GM23338 (cell line): Measurements from ENCODE around the gene SPEF1. TPM values are rescaled to one million over a fixed set of nuclear protein-coding genes. Genes with fewer than 3 reads are reported as not detected.

Experiments used
- ATAC-seq: fragments of 200-7000 bp; cut with Tn5 transposase; 3 replicates; pipeline ENCODE4 v1.9.1; 2020
- DNase-seq: peaks from one replicate; pipeline ENCODE4 v3.0.0-alpha.2; 2015; ENCODE audit warnings: low spot score
- H2AFZ ChIP-seq: fragments of 200-600 bp; sonication (generic); 2 replicates; pipeline ENCODE4 v1.8.0; 2016; ENCODE audit warnings: antibody characterized with exemption, mild to moderate bottlenecking, moderate library complexity
- H3F3A ChIP-seq: fragments of 200-600 bp; sonication (generic); replicated peaks from 2 replicates; pipeline ENCODE4 v1.8.0; 2017; ENCODE audit warnings: antibody characterized with exemption, mixed run types, low read depth
- H3K27ac ChIP-seq: fragments of 200-600 bp; sonication (generic); 2 replicates; pipeline ENCODE4 v1.6.1; 2016; ENCODE audit warnings: low read depth
- H3K27me3 ChIP-seq: fragments of 200-600 bp; sonication (generic); 2 replicates; pipeline ENCODE4 v1.8.0; 2016; ENCODE audit warnings: mild to moderate bottlenecking, mixed run types, moderate library complexity; ENCODE audit not compliant: insufficient read depth
- H3K36me3 ChIP-seq: fragments of 200-600 bp; sonication (generic); 2 replicates; pipeline ENCODE4 v1.8.0; 2016; ENCODE audit warnings: mild to moderate bottlenecking; ENCODE audit not compliant: insufficient read depth
- H3K4me1 ChIP-seq: fragments of 200-600 bp; sonication (generic); 2 replicates; pipeline ENCODE4 v1.8.0; 2016; ENCODE audit warnings: mild to moderate bottlenecking, moderate library complexity; ENCODE audit not compliant: insufficient read depth
- H3K4me2 ChIP-seq: fragments of 200-600 bp; sonication (generic); 2 replicates; pipeline ENCODE4 v1.7.1; 2017; ENCODE audit warnings: mixed run types
- H3K4me3 ChIP-seq: fragments of 200-600 bp; sonication (generic); 2 replicates; pipeline ENCODE4 v1.6.1; 2016; ENCODE audit warnings: mixed run types
- H3K79me2 ChIP-seq: fragments of 200-600 bp; sonication (generic); replicated peaks from 2 replicates; pipeline ENCODE4 v1.8.0; 2017; ENCODE audit warnings: mild to moderate bottlenecking; ENCODE audit not compliant: insufficient read depth
- H3K9me2 ChIP-seq: fragments of 200-600 bp; sonication (generic); 2 replicates; pipeline ENCODE4 v1.8.0; 2017; ENCODE audit not compliant: insufficient read depth
- H4K20me1 ChIP-seq: fragments of 200-600 bp; sonication (generic); replicated peaks from 2 replicates; pipeline ENCODE4 v1.8.0; 2017; ENCODE audit warnings: mild to moderate bottlenecking; ENCODE audit not compliant: insufficient read depth
- H3K27ac Mint-ChIP-seq: 2 replicates; pipeline ENCODE4 v1.8.0; 2020; ENCODE audit warnings: inconsistent platforms, mild to moderate bottlenecking, moderate library complexity, mixed read lengths
- H3K27me3 Mint-ChIP-seq: 3 replicates; pipeline ENCODE4 v1.8.0; 2022; ENCODE audit warnings: low read depth, mild to moderate bottlenecking, moderate library complexity, mixed read lengths, inconsistent platforms; ENCODE audit not compliant: insufficient read depth, poor library complexity
- H3K36me3 Mint-ChIP-seq: 3 replicates; pipeline ENCODE4 v1.8.0; 2021; ENCODE audit warnings: low read depth, mild to moderate bottlenecking, inconsistent platforms, moderate library complexity, mixed read lengths
- H3K4me1 Mint-ChIP-seq: 3 replicates; pipeline ENCODE4 v1.8.0; 2020; ENCODE audit warnings: mild to moderate bottlenecking, inconsistent platforms, mixed read lengths
- H3K4me3 Mint-ChIP-seq: 3 replicates; pipeline ENCODE4 v1.8.0; 2021; ENCODE audit warnings: moderate library complexity, mild to moderate bottlenecking, inconsistent platforms, mixed read lengths
- H3K9me3 Mint-ChIP-seq: 3 replicates; pipeline ENCODE4 v1.8.0; 2020; ENCODE audit warnings: moderate library complexity, mild to moderate bottlenecking, inconsistent platforms, mixed read lengths
- CREB1 ChIP-seq: fragments of 250-450 bp; sonication (Bioruptor Pico); IDR thresholded peaks from 2 replicates; pipeline ENCODE4 v1.5.0; 2020; ENCODE audit warnings: low read depth, mild to moderate bottlenecking, moderate library complexity
- CTCF ChIP-seq, 2 experiments: fragments of 200-600 bp in 1 of 2; sonication (generic) in 1 of 2; conservative IDR thresholded peaks; 2 replicates each; pipeline versions ENCODE4 v1.5.1 to v1.6.1; 2016 to 2017; ENCODE audit warnings: antibody characterized with exemption in 2 of 2, low read depth in 2 of 2, mild to moderate bottlenecking in 2 of 2, moderate library complexity in 1 of 2
- ETS1 ChIP-seq: IDR thresholded peaks from 2 replicates; pipeline ENCODE4 v1.6.1; 2016; ENCODE audit warnings: antibody characterized with exemption
- EZH2 ChIP-seq: fragments of 200-600 bp; sonication (generic); IDR thresholded peaks from one replicate; pipeline ENCODE4 v1.8.0; 2017; ENCODE audit warnings: antibody characterized with exemption, mild to moderate bottlenecking, low read depth; ENCODE audit not compliant: unreplicated experiment
- EZH2phosphoT487 ChIP-seq: fragments of 200-600 bp; sonication (generic); IDR thresholded peaks from one replicate; pipeline ENCODE4 v1.8.1; 2018; ENCODE audit warnings: antibody characterized with exemption; ENCODE audit not compliant: unreplicated experiment
- NANOG ChIP-seq: IDR thresholded peaks from 2 replicates; pipeline ENCODE4 v1.6.1; 2016; ENCODE audit warnings: antibody characterized with exemption, borderline replicate concordance
- POLR2AphosphoS5 ChIP-seq: IDR thresholded peaks from 2 replicates; pipeline ENCODE4 v1.6.1; 2016; ENCODE audit warnings: antibody characterized with exemption, low read depth
- STAT1 ChIP-seq: IDR thresholded peaks from one replicate; pipeline ENCODE4 v1.6.1; 2016; ENCODE audit warnings: antibody characterized with exemption; ENCODE audit not compliant: unreplicated experiment
- ZNF114 ChIP-seq: fragments of 250-450 bp; sonication (Bioruptor Pico); IDR thresholded peaks from 2 replicates; pipeline ENCODE4 v1.5.0; 2020; ENCODE audit warnings: mild to moderate bottlenecking, moderate library complexity
- ZNF331 ChIP-seq: fragments of 250-450 bp; sonication (Bioruptor Pico); IDR thresholded peaks from 2 replicates; pipeline ENCODE4 v1.5.0; 2020; ENCODE audit warnings: low read depth, mild to moderate bottlenecking, moderate library complexity
- polyA plus RNA-seq: library from polyadenylated mRNA; unstranded; fragments of >200 nt; fragmentation: Nextera tagmentation; extraction: Ambion mirVana; gene quantifications from 2 replicates; pipeline ENCODE4 v1.2.1, GENCODE V29; 2016
- total RNA-seq: library from RNA; depleted of rRNA; stranded (reverse); fragments of >200 nt; shearing (Covaris generic); gene quantifications from 2 replicates; pipeline ENCODE4 v1.2.3, GENCODE V29; 2014
- TF ChIP-seq, protein P1 (sequence below): IDR thresholded peaks from one replicate; pipeline ENCODE4 v1.6.1; 2018; ENCODE audit warnings: antibody characterized with exemption; ENCODE audit not compliant: unreplicated experiment
- TF ChIP-seq, protein P2 (sequence below): fragments of 250-450 bp; sonication (Bioruptor Pico); IDR thresholded peaks from 2 replicates; pipeline ENCODE4 v1.5.0; 2020; ENCODE audit warnings: mild to moderate bottlenecking, moderate library complexity

The SPEF1 gene
- total and polyA plus RNA-seq, 2 experiments from 2014 or later: 0.68 to 0.69 TPM

GRCh38 chr20:3808544-3808943 is 27.3 kb upstream of the SPEF1 start:
- H3K4me2 ChIP-seq: no peak overlapping the region
- no peaks in the 10 kb centered on the region for H3K79me2 ChIP-seq
- H3K4me1 Mint-ChIP-seq: peaks cover 24% of the 10 kb centered on the region
- H3K9me3 Mint-ChIP-seq: no peaks in the 10 kb centered on the region; the same call in 2 of the 3 replicates
- H3K36me3 ChIP-seq: no peaks in the 10 kb centered on the region
- H2AFZ ChIP-seq: no peak overlapping the region
- peaks cover 14% of the 10 kb centered on the region for H3K4me1 ChIP-seq
- peaks cover 15% of the 10 kb centered on the region for H3K27me3 Mint-ChIP-seq
- H4K20me1 ChIP-seq: no peaks in the 10 kb centered on the region
- no peaks in the 10 kb centered on the region for H3K9me2 ChIP-seq
- no peaks in the 10 kb centered on the region for H3K27me3 ChIP-seq
- no peak overlapping the region for H3K27ac ChIP-seq
- TF ChIP-seq CREB1 (CRISPR knock-in tag) (no peak), EZH2phosphoT487 (no peak), STAT1 (no peak), CTCF (conservative IDR thresholded peaks at IDR 0.05; ENCODE audit: low read depth in 2 of 2) (no peak), POLR2AphosphoS5 (no peak), ETS1 (no peak), ZNF114 (CRISPR knock-in tag) (no peak), EZH2 (no peak), ZNF331 (CRISPR knock-in tag) (no peak), NANOG (no peak)
- TF ChIP-seq, protein P1, sequence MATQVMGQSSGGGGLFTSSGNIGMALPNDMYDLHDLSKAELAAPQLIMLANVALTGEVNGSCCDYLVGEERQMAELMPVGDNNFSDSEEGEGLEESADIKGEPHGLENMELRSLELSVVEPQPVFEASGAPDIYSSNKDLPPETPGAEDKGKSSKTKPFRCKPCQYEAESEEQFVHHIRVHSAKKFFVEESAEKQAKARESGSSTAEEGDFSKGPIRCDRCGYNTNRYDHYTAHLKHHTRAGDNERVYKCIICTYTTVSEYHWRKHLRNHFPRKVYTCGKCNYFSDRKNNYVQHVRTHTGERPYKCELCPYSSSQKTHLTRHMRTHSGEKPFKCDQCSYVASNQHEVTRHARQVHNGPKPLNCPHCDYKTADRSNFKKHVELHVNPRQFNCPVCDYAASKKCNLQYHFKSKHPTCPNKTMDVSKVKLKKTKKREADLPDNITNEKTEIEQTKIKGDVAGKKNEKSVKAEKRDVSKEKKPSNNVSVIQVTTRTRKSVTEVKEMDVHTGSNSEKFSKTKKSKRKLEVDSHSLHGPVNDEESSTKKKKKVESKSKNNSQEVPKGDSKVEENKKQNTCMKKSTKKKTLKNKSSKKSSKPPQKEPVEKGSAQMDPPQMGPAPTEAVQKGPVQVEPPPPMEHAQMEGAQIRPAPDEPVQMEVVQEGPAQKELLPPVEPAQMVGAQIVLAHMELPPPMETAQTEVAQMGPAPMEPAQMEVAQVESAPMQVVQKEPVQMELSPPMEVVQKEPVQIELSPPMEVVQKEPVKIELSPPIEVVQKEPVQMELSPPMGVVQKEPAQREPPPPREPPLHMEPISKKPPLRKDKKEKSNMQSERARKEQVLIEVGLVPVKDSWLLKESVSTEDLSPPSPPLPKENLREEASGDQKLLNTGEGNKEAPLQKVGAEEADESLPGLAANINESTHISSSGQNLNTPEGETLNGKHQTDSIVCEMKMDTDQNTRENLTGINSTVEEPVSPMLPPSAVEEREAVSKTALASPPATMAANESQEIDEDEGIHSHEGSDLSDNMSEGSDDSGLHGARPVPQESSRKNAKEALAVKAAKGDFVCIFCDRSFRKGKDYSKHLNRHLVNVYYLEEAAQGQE: no peak
- TF ChIP-seq, protein P2, sequence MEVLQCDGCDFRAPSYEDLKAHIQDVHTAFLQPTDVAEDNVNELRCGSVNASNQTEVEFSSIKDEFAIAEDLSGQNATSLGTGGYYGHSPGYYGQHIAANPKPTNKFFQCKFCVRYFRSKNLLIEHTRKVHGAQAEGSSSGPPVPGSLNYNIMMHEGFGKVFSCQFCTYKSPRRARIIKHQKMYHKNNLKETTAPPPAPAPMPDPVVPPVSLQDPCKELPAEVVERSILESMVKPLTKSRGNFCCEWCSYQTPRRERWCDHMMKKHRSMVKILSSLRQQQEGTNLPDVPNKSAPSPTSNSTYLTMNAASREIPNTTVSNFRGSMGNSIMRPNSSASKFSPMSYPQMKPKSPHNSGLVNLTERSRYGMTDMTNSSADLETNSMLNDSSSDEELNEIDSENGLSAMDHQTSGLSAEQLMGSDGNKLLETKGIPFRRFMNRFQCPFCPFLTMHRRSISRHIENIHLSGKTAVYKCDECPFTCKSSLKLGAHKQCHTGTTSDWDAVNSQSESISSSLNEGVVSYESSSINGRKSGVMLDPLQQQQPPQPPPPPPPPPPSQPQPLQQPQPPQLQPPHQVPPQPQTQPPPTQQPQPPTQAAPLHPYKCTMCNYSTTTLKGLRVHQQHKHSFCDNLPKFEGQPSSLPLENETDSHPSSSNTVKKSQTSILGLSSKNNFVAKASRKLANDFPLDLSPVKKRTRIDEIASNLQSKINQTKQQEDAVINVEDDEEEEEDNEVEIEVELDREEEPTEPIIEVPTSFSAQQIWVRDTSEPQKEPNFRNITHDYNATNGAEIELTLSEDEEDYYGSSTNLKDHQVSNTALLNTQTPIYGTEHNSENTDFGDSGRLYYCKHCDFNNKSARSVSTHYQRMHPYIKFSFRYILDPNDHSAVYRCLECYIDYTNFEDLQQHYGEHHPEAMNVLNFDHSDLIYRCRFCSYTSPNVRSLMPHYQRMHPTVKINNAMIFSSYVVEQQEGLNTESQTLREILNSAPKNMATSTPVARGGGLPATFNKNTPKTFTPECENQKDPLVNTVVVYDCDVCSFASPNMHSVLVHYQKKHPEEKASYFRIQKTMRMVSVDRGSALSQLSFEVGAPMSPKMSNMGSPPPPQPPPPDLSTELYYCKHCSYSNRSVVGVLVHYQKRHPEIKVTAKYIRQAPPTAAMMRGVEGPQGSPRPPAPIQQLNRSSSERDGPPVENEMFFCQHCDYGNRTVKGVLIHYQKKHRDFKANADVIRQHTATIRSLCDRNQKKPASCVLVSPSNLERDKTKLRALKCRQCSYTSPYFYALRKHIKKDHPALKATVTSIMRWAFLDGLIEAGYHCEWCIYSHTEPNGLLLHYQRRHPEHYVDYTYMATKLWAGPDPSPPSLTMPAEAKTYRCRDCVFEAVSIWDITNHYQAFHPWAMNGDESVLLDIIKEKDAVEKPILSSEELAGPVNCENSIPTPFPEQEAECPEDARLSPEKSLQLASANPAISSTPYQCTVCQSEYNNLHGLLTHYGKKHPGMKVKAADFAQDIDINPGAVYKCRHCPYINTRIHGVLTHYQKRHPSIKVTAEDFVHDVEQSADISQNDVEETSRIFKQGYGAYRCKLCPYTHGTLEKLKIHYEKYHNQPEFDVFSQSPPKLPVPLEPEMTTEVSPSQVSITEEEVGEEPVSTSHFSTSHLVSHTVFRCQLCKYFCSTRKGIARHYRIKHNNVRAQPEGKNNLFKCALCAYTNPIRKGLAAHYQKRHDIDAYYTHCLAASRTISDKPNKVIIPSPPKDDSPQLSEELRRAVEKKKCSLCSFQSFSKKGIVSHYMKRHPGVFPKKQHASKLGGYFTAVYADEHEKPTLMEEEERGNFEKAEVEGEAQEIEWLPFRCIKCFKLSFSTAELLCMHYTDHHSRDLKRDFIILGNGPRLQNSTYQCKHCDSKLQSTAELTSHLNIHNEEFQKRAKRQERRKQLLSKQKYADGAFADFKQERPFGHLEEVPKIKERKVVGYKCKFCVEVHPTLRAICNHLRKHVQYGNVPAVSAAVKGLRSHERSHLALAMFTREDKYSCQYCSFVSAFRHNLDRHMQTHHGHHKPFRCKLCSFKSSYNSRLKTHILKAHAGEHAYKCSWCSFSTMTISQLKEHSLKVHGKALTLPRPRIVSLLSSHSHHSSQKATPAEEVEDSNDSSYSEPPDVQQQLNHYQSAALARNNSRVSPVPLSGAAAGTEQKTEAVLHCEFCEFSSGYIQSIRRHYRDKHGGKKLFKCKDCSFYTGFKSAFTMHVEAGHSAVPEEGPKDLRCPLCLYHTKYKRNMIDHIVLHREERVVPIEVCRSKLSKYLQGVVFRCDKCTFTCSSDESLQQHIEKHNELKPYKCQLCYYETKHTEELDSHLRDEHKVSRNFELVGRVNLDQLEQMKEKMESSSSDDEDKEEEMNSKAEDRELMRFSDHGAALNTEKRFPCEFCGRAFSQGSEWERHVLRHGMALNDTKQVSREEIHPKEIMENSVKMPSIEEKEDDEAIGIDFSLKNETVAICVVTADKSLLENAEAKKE (CRISPR knock-in tag): no peak
- no peak overlapping the region for H3K4me3 Mint-ChIP-seq
- no peak overlapping the region for H3K4me3 ChIP-seq
- DNase-seq (no peak), ATAC-seq (no peak)
- peaks cover 23% of the 10 kb centered on the region for H3K36me3 Mint-ChIP-seq
- peaks cover 4% of the 10 kb centered on the region; the same call in 1 of the 2 replicates for H3F3A ChIP-seq
- no peak overlapping the region for H3K27ac Mint-ChIP-seq
